ENCODE data around the gene GPM6B.

The GPM6B gene

GRCh38 chrX:13821738-13822137, 4.8 kb upstream of the GPM6B start:
- DNase-seq: no peak

- DNase-seq: no peak
These were observed 717 bp downstream of the GPM6B start for GRCh38 chrX:13816176-13816575.

GRCh38 chrX:13815664-13816063, 1.2 kb downstream of the GPM6B start:
- no peak for DNase-seq

- no peak for DNase-seq
These were observed 8.0 kb downstream of the GPM6B start for GRCh38 chrX:13808865-13809264.

- no peak for DNase-seq
These were observed 8.6 kb downstream of the GPM6B start for GRCh38 chrX:13808293-13808692.

- DNase-seq: no peak
These were observed 11.7 kb downstream of the GPM6B start for GRCh38 chrX:13805241-13805640.

- no peak for DNase-seq
These were observed 13.8 kb downstream of the GPM6B start for GRCh38 chrX:13803116-13803515.

GRCh38 chrX:13798184-13798583, 18.7 kb downstream of the GPM6B start:
- no peak for DNase-seq

- no peak for DNase-seq
These were observed 19.4 kb downstream of the GPM6B start for GRCh38 chrX:13797512-13797911.

- DNase-seq: no peak
These were observed 22.5 kb downstream of the GPM6B start for GRCh38 chrX:13794417-13794816.

GRCh38 chrX:13793897-13794296, 23.0 kb downstream of the GPM6B start:
- DNase-seq: no peak

- DNase-seq: no peak
These were observed 25.3 kb downstream of the GPM6B start for GRCh38 chrX:13791559-13791958.

- DNase-seq: no peak
These were observed 25.7 kb downstream of the GPM6B start for GRCh38 chrX:13791145-13791544.

GRCh38 chrX:13790206-13791131, 26.4 kb downstream of the GPM6B start:
- DNase-seq: no peak

- DNase-seq: no peak
These were observed 30.8 kb downstream of the GPM6B start for GRCh38 chrX:13786048-13786447.

- DNase-seq: no peak
These were observed 35.9 kb downstream of the GPM6B start for GRCh38 chrX:13780868-13781427.

GRCh38 chrX:13778916-13779315, 38.0 kb downstream of the GPM6B start:
- no peak for DNase-seq

- DNase-seq: no peak
These were observed 40.5 kb downstream of the GPM6B start for GRCh38 chrX:13776387-13776786.

- DNase-seq: no peak
These were observed 41.1 kb downstream of the GPM6B start for GRCh38 chrX:13775837-13776236.

GRCh38 chrX:13774696-13775095, 42.2 kb downstream of the GPM6B start:
- DNase-seq: no peak

- DNase-seq: no peak
These were observed 46.8 kb downstream of the GPM6B start for GRCh38 chrX:13770013-13770535.

GRCh38 chrX:13768939-13769338, 48.0 kb downstream of the GPM6B start:
- no peak for DNase-seq

GRCh38 chrX:13764765-13765164, 52.1 kb downstream of the GPM6B start:
- DNase-seq: no peak

- DNase-seq: no peak
These were observed 52.6 kb downstream of the GPM6B start for GRCh38 chrX:13764281-13764680.
